KMS-11 (cell line): ENCODE measurements around the gene LRRC14B.
"Not testable (repeated sequence)": the region's sequence is repeated elsewhere in the genome, so short reads cannot be mapped to it uniquely, and the experiment has no call there.

Experiments used
- H2AFZ ChIP-seq: fragments of 200-600 bp; sonication (generic); 2 replicates; pipeline ENCODE4 v1.6.1; 2016; ENCODE audit warnings: antibody characterized with exemption, mixed run types, low read depth
- H3K27ac ChIP-seq: fragments of 200-600 bp; sonication (generic); 2 replicates; pipeline ENCODE4 v1.6.1; 2016; ENCODE audit warnings: mild to moderate bottlenecking, mixed run types
- H3K27me3 ChIP-seq: fragments of 200-600 bp; sonication (generic); 2 replicates; pipeline ENCODE4 v1.6.1; 2017; ENCODE audit warnings: mild to moderate bottlenecking, low read depth, mixed run types, moderate library complexity; ENCODE audit not compliant: insufficient read depth
- H3K36me3 ChIP-seq: fragments of 200-600 bp; sonication (generic); 2 replicates; pipeline ENCODE4 v1.6.1; 2017; ENCODE audit warnings: mild to moderate bottlenecking, mixed run types; ENCODE audit not compliant: insufficient read depth
- H3K4me1 ChIP-seq: fragments of 200-600 bp; sonication (generic); 2 replicates; pipeline ENCODE4 v1.6.1; 2016; ENCODE audit warnings: mild to moderate bottlenecking, low read depth, mixed run types; ENCODE audit not compliant: poor library complexity, severe bottlenecking
- H3K4me2 ChIP-seq: fragments of 200-600 bp; sonication (generic); 2 replicates; pipeline ENCODE4 v1.7.0; 2016; ENCODE audit warnings: mild to moderate bottlenecking, mixed run types
- H3K4me3 ChIP-seq: fragments of 200-600 bp; sonication (generic); IDR thresholded peaks from 2 replicates; pipeline ENCODE4 v1.6.1; 2017; ENCODE audit warnings: low read depth, low read length, mixed read lengths; ENCODE audit not compliant: insufficient read depth
- H3K79me2 ChIP-seq: fragments of 200-600 bp; sonication (generic); 2 replicates; pipeline ENCODE4 v1.6.1; 2016; ENCODE audit warnings: low read depth, mixed run types; ENCODE audit not compliant: insufficient read depth
- H3K9ac ChIP-seq: fragments of 200-600 bp; sonication (generic); 2 replicates; pipeline ENCODE4 v1.6.1; 2016; ENCODE audit warnings: mild to moderate bottlenecking, mixed run types
- H4K20me1 ChIP-seq: fragments of 200-600 bp; sonication (generic); 2 replicates; pipeline ENCODE4 v1.6.1; 2016; ENCODE audit warnings: mild to moderate bottlenecking, mixed run types; ENCODE audit not compliant: insufficient read depth
- TF ChIP-seq, protein P1 (sequence below): fragments of 200-600 bp; sonication (generic); conservative IDR thresholded peaks from 2 replicates; pipeline ENCODE4 v1.6.1; 2017; ENCODE audit warnings: low read depth, mild to moderate bottlenecking, antibody characterized with exemption, low read length, moderate library complexity, mixed read lengths

LRRC14B gene

DNA sequence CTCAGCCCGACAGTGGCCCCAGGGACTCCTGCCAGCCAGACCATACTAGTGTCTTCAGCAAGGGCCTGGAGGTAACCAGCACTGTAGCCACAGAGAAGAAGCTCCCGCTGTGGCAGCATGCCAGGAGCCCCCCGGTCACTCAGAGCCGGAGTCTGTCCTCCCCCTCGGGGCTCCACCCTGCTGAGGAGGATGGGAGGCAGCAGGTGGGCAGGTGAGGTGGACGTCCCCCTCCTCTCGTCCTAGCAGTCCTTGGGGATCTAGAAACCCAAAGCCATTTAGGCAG lies 28.0 kb upstream of the LRRC14B start:
- Histone ChIP-seq H3K4me3 (no peak overlapping the region), H3K79me2 (no peaks in the 10 kb centered on the region), H3K9ac (no peak overlapping the region), H3K4me2 (no peak overlapping the region), H3K4me1 (no peaks in the 10 kb centered on the region), H4K20me1 (no peaks in the 10 kb centered on the region), H3K27ac (no peak overlapping the region), H2AFZ (no peak overlapping the region), H3K27me3 (no peaks in the 10 kb centered on the region), H3K36me3 (no peaks in the 10 kb centered on the region)
- TF ChIP-seq, protein P1, sequence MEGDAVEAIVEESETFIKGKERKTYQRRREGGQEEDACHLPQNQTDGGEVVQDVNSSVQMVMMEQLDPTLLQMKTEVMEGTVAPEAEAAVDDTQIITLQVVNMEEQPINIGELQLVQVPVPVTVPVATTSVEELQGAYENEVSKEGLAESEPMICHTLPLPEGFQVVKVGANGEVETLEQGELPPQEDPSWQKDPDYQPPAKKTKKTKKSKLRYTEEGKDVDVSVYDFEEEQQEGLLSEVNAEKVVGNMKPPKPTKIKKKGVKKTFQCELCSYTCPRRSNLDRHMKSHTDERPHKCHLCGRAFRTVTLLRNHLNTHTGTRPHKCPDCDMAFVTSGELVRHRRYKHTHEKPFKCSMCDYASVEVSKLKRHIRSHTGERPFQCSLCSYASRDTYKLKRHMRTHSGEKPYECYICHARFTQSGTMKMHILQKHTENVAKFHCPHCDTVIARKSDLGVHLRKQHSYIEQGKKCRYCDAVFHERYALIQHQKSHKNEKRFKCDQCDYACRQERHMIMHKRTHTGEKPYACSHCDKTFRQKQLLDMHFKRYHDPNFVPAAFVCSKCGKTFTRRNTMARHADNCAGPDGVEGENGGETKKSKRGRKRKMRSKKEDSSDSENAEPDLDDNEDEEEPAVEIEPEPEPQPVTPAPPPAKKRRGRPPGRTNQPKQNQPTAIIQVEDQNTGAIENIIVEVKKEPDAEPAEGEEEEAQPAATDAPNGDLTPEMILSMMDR, result no peak

DNA sequence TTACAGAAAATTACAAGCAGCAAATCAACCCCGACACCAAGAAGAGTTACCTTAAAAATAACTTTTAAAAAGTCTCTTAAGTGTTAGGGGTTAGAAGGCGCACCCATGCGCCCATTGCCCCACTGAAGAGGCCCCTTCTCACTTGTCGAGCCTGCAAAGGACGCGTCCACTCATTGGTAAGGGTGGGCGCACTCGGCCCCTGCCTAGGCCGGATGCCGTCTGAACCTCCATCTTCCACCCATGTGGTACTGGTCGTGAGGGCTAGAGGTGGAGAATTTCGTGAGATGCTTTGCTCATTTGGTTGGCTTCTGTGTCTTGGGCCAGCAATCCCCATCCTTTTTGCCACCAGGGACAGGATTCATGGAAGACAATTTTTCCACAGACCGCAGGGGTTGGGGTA lies 27.5 kb upstream of the LRRC14B start:
- Histone ChIP-seq H4K20me1 (no peaks in the 10 kb centered on the region), H3K27me3 (no peaks in the 10 kb centered on the region), H3K79me2 (no peaks in the 10 kb centered on the region), H3K4me2 (no peak overlapping the region), H3K36me3 (no peaks in the 10 kb centered on the region), H3K4me1 (no peaks in the 10 kb centered on the region), H3K27ac (no peak overlapping the region), H2AFZ (no peak overlapping the region), H3K4me3 (no peak overlapping the region), H3K9ac (no peak overlapping the region)
- TF ChIP-seq, protein P1, result no peak

DNA sequence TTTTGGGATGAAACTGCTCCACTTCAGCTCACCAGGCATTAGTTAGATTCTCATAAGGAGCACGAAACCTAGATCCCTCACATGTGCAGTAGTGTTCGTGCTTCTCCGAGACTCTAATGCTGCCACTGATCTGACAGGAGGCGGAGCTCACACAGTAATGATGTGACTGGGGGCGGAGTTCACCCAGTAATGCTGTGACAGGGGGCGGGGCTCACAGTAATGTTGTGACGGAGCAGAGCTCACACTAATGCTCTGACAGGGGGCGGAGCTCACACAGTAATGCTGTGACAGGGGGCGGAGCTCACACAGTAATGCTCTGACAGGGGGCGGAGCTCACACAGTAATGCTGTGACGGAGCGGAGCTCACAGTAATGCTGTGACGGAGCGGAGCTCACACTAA lies 27.1 kb upstream of the LRRC14B start:
- no peaks in the 10 kb centered on the region for H3K79me2 ChIP-seq
- TF ChIP-seq, protein P1, result no peak
- H3K4me2 ChIP-seq, result no peak overlapping the region
- H2AFZ ChIP-seq, result no peak overlapping the region
- no peak overlapping the region for H3K4me3 ChIP-seq
- H4K20me1 ChIP-seq, result no peaks in the 10 kb centered on the region
- H3K27me3 ChIP-seq, result no peaks in the 10 kb centered on the region
- no peak overlapping the region for H3K9ac ChIP-seq
- H3K27ac ChIP-seq, result no peak overlapping the region
- H3K4me1 ChIP-seq, result no peaks in the 10 kb centered on the region
- H3K36me3 ChIP-seq, result no peaks in the 10 kb centered on the region

DNA sequence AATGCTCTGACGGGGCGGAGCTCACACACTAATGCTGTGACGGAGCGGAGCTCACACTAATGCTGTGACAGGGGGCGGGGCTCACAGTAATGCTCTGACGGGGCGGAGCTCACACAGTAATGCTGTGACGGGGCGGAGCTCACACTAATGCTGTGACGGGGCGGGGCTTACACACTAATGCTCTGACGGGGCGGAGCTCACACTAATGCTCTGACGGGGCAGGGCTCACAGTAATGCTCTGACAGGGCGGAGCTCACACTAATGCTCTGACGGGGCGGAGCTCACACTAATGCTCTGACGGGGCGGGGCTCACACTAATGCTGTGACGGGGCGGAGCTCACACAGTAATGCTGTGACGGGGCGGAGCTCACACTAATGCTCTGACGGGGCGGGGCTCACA lies 26.5 kb upstream of the LRRC14B start:
- H3K4me2 ChIP-seq, H3K9ac ChIP-seq, H3K27ac ChIP-seq, H3K36me3 ChIP-seq, H3K79me2 ChIP-seq, H3K27me3 ChIP-seq, H3K4me3 ChIP-seq, H4K20me1 ChIP-seq, H2AFZ ChIP-seq, H3K4me1 ChIP-seq: not testable (repeated sequence)

DNA sequence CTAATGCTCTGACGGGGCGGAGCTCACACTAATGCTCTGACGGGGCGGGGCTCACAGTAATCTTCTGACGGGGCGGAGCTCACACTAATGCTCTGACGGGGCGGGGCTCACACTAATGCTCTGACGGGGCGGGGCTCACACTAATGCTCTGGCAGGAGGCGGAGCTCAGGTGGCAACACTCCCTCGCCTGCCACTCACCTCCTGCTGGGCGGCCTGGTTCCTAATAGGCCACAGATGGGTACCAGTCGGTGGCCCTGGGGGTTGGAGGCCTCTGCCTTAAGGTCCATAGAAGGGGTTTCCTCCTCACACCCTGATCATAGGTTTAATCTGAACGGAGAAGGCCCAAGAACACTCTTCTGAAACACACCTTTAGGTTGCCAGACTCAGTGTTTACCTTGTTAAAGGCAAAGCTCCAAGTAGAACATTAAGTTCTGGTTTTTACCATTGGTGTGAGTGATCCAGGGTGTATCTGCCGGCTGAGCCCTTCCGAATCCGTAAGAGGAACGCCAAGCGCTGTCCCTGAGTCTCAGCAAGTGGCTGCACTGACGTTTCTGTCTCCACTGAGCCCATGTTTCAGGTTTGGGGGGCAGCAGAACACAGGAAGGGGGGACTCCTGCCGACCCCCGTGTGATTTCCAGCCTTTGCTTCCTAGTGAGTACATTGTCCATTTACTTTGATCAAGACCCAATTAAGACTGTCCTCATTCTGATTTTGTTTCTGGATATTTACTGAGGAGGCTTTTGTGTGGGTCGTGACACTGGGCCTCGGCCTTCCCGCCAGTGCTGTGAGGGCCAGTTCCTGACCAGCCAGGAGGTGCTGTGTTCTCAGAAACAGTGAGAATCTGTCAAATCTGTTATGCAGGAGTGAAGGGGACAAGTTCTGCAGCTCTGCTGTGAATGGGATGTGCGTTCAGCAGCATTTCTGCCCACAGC lies 24.6 kb upstream of the LRRC14B start:
- TF ChIP-seq, protein P1, result no peak
- Histone ChIP-seq H3K36me3 (no peaks in the 10 kb centered on the region), H3K27ac (no peak overlapping the region), H2AFZ (no peak overlapping the region), H4K20me1 (no peaks in the 10 kb centered on the region), H3K27me3 (no peaks in the 10 kb centered on the region), H3K79me2 (no peaks in the 10 kb centered on the region), H3K4me1 (no peaks in the 10 kb centered on the region), H3K4me2 (no peak overlapping the region), H3K4me3 (no peak overlapping the region), H3K9ac (no peak overlapping the region)
